NCI-H1048 (cell line): Measurements from ENCODE around the gene ITGAD.
"Not testable (repeated sequence)": the region's sequence is repeated elsewhere in the genome, so short reads cannot be mapped to it uniquely, and the experiment has no call there.

Source experiments
- DNase-seq: peaks from one replicate; lab custom pipeline; 2025; lab: John Stamatoyannopoulos, UW

The ITGAD gene

GRCh38 chr16:31403590-31404352 is 10.6 kb downstream of the ITGAD start:
- no peak for DNase-seq

GRCh38 chr16:31404353-31405064 is 11.4 kb downstream of the ITGAD start:
- no peak for DNase-seq

DNA sequence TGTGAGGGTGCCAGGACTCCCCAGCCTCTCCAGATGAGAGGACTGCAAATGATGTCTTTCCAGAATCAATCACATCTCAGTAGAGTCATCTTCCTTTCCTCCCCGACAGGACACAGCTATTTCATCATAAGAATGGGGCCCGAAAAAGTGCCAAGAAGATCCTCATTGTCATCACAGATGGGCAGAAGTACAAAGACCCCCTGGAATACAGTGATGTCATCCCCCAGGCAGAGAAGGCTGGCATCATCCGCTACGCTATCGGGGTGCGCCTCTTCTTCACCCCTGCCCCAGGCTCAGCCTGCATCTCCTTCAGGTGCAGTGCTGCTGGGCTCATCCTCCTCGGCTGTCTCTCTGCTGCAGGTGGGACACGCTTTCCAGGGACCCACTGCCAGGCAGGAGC is 14.3 kb downstream of the ITGAD start:
- DNase-seq, result no peak

DNA sequence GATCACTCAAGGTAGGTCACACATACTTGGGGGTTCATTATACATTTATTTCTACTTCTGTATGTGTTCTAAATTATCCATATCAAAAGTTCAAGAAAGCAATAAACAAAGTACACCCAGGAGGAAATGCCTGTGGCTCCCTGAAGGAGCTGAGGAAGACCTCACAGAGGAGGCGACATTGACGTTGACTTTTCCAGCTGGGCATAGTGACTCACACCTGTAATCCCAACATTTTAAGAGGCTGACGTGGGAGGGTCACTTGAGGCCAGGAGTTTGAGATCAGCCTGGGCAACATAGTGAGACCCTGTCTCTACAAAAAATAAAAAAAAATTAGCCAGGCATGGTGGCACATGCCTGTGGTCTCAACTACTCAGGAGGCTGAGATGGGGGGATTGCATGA is 16.3 kb downstream of the ITGAD start:
- no peak for DNase-seq

- no peak for DNase-seq
Observed at GRCh38 chr16:31410082-31410481, 16.9 kb downstream of the ITGAD start.

DNA sequence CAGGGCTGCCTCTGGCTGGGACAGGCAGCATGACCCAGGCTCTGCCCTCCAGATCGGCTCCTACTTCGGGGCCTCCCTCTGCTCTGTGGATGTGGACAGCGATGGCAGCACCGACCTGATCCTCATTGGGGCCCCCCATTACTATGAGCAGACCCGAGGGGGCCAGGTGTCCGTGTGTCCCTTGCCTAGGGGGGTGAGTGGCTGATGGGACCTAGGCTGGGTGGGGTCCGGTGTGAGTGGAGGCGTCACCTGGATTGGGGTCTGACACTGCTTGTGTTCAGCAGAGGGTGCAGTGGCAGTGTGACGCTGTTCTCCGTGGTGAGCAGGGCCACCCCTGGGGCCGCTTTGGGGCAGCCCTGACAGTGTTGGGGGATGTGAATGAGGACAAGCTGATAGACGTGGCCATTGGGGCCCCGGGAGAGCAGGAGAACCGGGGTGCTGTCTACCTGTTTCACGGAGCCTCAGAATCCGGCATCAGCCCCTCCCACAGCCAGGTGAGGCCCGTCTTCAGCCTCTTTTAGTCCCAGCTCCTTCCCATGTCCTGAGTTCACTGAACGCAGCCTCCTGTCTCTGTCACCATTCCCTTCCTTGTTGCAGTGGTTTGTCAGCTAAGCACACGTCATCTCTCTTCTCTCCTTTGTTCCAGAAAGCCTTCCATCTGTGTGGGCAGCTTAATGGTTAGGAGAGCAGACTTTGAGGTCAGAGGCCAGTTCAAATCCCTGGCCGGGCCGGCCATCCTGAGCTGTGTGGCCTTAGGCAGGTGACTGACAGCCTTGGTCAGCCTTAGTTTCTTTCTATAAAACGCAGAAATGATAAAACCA is 18.1 kb downstream of the ITGAD start:
- no peak for DNase-seq

GRCh38 chr16:31412750-31413149 is 19.6 kb downstream of the ITGAD start:
- no peak for DNase-seq

GRCh38 chr16:31413381-31413780 is 20.2 kb downstream of the ITGAD start:
- no peak for DNase-seq

GRCh38 chr16:31413943-31414342 is 20.8 kb downstream of the ITGAD start:
- DNase-seq, result no peak

DNA sequence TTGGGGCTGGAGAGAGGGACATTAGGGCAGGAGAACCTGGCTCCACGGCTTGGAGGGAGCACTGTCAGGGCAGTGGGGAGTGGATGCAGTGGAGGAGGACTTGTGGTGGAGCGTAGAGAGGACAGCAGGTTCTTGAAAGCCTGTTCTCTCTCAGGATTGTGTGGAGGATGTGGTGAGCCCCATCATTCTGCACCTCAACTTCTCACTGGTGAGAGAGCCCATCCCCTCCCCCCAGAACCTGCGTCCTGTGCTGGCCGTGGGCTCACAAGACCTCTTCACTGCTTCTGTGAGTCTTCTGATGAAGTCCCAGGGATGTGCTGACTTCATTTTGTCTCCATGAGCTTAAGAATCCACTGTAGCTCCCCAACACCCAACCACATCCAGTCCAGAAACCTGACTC is 21.6 kb downstream of the ITGAD start:
- no peak for DNase-seq

DNA sequence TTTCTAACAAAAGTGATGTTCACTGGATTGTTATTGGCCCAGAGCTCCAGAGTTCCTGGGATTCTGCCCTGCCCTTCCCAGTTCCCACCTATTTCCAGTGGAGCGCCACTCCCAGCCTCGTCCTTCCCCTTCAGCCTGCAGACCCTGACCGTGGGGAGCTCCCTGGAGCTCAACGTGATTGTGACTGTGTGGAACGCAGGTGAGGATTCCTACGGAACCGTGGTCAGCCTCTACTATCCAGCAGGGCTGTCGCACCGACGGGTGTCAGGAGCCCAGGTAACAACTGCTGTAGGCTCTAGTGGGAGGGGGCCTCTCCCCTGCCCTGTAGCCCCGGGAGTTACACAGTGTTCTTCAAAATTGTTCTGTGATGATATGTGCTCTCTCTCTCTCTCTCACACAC is 23.2 kb downstream of the ITGAD start:
- DNase-seq, result no peak

DNA sequence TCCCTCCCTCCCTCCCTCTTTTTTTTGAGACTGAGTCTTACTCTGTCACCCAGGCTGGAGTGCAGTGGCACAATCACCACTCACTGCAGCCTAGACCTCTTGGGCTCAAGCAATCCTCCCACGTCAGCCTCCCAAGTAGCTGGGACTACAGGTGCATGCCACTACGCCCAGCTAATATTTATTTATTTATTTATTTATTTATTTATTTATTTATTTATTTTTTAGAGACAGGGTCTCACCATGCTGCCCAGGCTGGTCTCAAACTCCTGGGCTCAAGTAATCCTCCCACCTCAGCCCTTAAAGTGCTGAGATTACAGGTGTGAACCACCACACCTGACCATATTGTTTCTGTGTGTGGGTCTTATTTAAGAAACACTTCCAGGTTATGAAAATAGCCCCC is 23.9 kb downstream of the ITGAD start:
- not testable (repeated sequence) for DNase-seq

GRCh38 chr16:31417916-31418315 is 24.8 kb downstream of the ITGAD start:
- DNase-seq, result no peak

- DNase-seq, result no peak
Observed at GRCh38 chr16:31420037-31420436, 26.9 kb downstream of the ITGAD start.

DNA sequence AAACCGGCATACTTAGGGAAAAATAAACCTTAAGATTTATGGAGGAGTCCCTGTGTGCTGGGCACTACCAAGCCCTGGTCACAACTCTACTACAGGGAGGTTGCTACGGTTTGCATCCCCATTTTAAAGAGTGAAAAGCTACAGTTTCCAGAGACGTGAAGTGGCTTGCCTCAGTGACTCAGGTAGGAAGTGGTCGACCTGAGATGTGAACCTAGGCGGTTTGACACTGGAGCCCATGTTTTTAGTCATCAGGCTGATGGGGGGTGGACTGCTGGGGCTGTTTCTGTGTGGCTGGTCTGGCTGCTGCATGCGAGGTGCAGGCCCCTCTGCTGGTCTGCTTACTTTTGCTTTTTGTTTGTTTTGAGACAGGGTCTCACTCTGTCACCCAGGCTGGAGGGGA is 28.5 kb downstream of the ITGAD start:
- no peak for DNase-seq

- DNase-seq, result no peak
Observed at GRCh38 chr16:31423241-31423640, 30.1 kb downstream of the ITGAD start.

- no peak for DNase-seq
Observed at GRCh38 chr16:31423801-31424200, 30.7 kb downstream of the ITGAD start.

DNA sequence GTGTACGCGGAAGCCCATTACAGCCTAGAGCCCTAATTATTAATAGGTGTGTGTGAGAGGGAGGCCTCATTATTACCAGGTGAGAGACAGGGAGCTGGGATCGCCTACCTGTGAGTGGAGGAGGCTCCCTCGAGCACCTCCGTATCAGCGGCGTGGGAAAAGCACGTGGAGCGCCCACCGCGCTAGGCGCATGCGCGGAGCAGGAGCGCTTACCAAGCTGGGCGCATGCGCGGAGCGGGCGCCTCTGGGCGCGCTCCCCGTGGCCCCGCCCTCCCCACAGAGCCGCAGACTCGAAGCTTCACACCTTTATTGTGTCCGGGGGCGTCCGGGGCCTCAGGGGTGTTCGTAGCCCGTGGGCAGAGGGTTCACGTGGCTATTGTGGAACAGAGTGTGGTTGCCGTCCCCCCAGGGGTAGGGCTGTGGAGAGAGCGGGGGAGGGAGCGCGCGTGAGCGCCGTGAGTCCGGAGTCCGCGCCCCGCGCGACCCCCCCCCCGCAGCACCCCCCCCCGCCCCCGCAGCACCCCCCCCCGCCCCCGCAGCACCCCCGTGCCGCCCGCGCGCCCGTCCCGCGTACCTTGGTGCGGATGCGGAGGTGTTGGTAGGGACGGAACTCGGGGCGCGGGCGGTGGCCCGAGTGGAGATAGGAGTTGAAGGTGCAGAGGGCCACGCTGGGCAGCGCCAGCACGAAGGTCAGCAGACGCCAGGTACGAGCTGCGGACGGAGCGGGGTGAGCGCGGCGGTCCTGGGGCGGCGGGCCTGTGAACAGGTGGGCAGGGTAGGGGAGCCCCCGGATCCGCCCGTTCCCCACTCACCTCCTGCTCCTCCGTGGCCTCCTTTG is 34.5 kb downstream of the ITGAD start:
- DNase-seq, result no peak

DNA sequence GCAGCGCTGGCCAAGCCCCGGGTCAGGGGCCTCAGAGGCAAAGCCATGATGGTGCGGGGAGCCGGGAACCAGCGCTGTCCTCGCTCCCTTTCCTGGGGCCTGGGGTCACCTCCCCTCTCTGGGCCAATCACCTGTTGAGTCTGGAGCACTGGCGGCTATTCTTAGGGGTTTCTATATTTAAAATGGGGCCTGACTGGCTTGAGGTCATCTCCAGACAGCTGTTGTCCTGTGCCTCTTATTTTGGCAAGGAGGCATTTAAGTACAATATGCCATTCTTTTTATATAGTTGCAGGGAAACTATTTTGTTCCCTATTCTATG is 35.1 kb downstream of the ITGAD start, which contains the start of gene COX6A2:
COX6A2 (minus strand) TSS at position 82 of the 319 bp plus-strand sequence; CDS start at position 47, 35 bp downstream.
- DNase-seq, result no peak

DNA sequence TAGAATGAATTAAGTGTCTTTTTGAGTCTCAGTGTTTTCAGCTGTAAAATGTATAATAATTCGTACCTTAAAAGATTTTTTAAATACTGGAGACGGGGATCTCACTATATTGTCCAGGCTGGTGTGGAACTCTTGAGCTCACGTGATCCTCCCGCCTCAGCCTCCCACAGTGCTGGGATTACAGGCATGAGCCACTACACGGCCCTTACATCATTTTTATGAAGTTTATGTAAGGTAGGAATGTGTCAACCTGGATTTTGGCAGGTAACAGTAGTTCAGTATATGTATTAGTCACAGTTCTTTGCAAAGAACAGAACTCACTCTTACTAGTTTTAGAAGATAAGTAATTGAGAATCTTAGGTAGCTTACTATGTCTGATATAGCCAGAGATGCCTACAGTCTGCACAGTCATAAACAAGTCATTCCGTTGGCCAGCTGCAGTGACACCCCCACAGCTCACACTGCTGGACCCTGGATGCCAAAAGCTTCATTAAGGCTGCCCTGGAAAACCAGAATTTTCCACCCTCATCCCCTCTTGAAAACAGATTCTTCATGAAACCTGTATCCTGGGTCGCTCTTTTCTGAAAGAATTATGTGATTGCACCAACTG is 35.6 kb downstream of the ITGAD start:
- no peak for DNase-seq

- DNase-seq, result no peak
Observed at GRCh38 chr16:31429314-31429713, 36.2 kb downstream of the ITGAD start.
